Activated CD4-positive, alpha-beta T cell treated with anti-CD3 and anti-CD28 coated beads, Interleukin-2, amount 10 ng/mL, durations not matched to agents 24 days and 14 days (primary cell): ENCODE measurements around the gene FOSL1. TPM values are rescaled to one million over a fixed set of nuclear protein-coding genes. Genes with fewer than 3 reads are reported as not detected.
A peak's percentile ranks its signal among the peaks of the same experiment; 100 is the strongest.

Source experiments
- DNase-seq: peaks from one replicate; pipeline ENCODE4 v3.0.0; 2022
- H3K27ac Mint-ChIP-seq: one replicate; pipeline ENCODE4 v1.8.0; 2022; ENCODE audit warnings: mild to moderate bottlenecking, mixed read lengths
- H3K27me3 Mint-ChIP-seq: one replicate; pipeline ENCODE4 v1.8.0; 2022; ENCODE audit warnings: mixed read lengths
- H3K36me3 Mint-ChIP-seq: one replicate; pipeline ENCODE4 v1.8.0; 2022; ENCODE audit warnings: low read depth, mild to moderate bottlenecking, mixed read lengths
- H3K4me1 Mint-ChIP-seq: one replicate; pipeline ENCODE4 v1.8.0; 2021; ENCODE audit warnings: mixed read lengths
- H3K4me3 Mint-ChIP-seq: one replicate; pipeline ENCODE4 v1.8.0; 2022; ENCODE audit warnings: mild to moderate bottlenecking, moderate library complexity, mixed read lengths
- H3K9me3 Mint-ChIP-seq: one replicate; pipeline ENCODE4 v1.8.0; 2021; ENCODE audit warnings: mixed read lengths
- intact Hi-C: fragments of 100-400 bp; cut with micrococcal nuclease; formaldehyde crosslinking; loops from one replicate; pipeline ENCODE4 v1.15.1; 2023
- total RNA-seq: library from RNA; stranded (reverse); gene quantifications from 2 replicates; pipeline ENCODE4 v1.2.3, GENCODE V29; 2022

The FOSL1 gene
- total RNA-seq, 1 donor from 2014 or later = 32.1 TPM

GRCh38 chr11:65856689-65857499, 43.3 kb downstream of the FOSL1 start:
- no peaks in the 10 kb centered on the region for H3K27me3 Mint-ChIP-seq
- H3K9me3 Mint-ChIP-seq = no peaks in the 10 kb centered on the region
- peak overlapping the region; percentile 81 for H3K27ac Mint-ChIP-seq
- peak overlapping the region; percentile 94 for H3K4me3 Mint-ChIP-seq
- peaks cover 41% of the 10 kb centered on the region for H3K4me1 Mint-ChIP-seq
- intact Hi-C loops = no loop called here
- H3K36me3 Mint-ChIP-seq = peaks cover 59% of the 10 kb centered on the region
- DNase-seq = peak; percentile 96

- no peak for DNase-seq
- H3K4me3 Mint-ChIP-seq = peak overlapping the region; percentile 94
- intact Hi-C loops = no loop called here
- peak overlapping the region; percentile 81 for H3K27ac Mint-ChIP-seq
- H3K36me3 Mint-ChIP-seq = peaks cover 62% of the 10 kb centered on the region
- H3K4me1 Mint-ChIP-seq = peaks cover 38% of the 10 kb centered on the region
- H3K27me3 Mint-ChIP-seq = no peaks in the 10 kb centered on the region
- H3K9me3 Mint-ChIP-seq = no peaks in the 10 kb centered on the region
Measured at GRCh38 chr11:65855927-65856363, 44.2 kb downstream of the FOSL1 start.

GRCh38 chr11:65854852-65855837, 45.0 kb downstream of the FOSL1 start:
- H3K9me3 Mint-ChIP-seq = no peaks in the 10 kb centered on the region
- no peak for DNase-seq
- H3K27ac Mint-ChIP-seq = peak overlapping the region; percentile 62
- intact Hi-C loops = no loop called here
- H3K36me3 Mint-ChIP-seq = peaks cover 66% of the 10 kb centered on the region
- H3K4me1 Mint-ChIP-seq = peaks cover 37% of the 10 kb centered on the region
- no peaks in the 10 kb centered on the region for H3K27me3 Mint-ChIP-seq
- H3K4me3 Mint-ChIP-seq = peak overlapping the region; percentile 94

GRCh38 chr11:65854161-65854592, 46.0 kb downstream of the FOSL1 start:
- Mint-ChIP-seq H3K27ac (no peak overlapping the region), H3K4me3 (peak overlapping the region; percentile 47), H3K27me3 (no peaks in the 10 kb centered on the region), H3K36me3 (peaks cover 70% of the 10 kb centered on the region), H3K9me3 (no peaks in the 10 kb centered on the region), H3K4me1 (peaks cover 33% of the 10 kb centered on the region)
- intact Hi-C loops = no loop called here
- DNase-seq = no peak

- intact Hi-C loops = loop anchor here (1.0 kb wide), 1 partner anchor 19 kb away; no protein-coding TSS in a partner anchor
- peaks cover 70% of the 10 kb centered on the region for H3K36me3 Mint-ChIP-seq
- H3K4me3 Mint-ChIP-seq = no peak overlapping the region
- no peaks in the 10 kb centered on the region for H3K27me3 Mint-ChIP-seq
- H3K27ac Mint-ChIP-seq = no peak overlapping the region
- peaks cover 32% of the 10 kb centered on the region for H3K4me1 Mint-ChIP-seq
- no peak for DNase-seq
- H3K9me3 Mint-ChIP-seq = no peaks in the 10 kb centered on the region
Measured at GRCh38 chr11:65853246-65853979, 46.8 kb downstream of the FOSL1 start.

- H3K4me3 Mint-ChIP-seq = no peak overlapping the region
- H3K27me3 Mint-ChIP-seq = no peaks in the 10 kb centered on the region
- H3K4me1 Mint-ChIP-seq = peaks cover 30% of the 10 kb centered on the region
- H3K36me3 Mint-ChIP-seq = peaks cover 69% of the 10 kb centered on the region
- no peak overlapping the region for H3K27ac Mint-ChIP-seq
- intact Hi-C loops = loop anchor here (1.0 kb wide), 1 partner anchor 18 kb away; no protein-coding TSS in a partner anchor
- H3K9me3 Mint-ChIP-seq = no peaks in the 10 kb centered on the region
- peak; percentile 58 for DNase-seq
Measured at GRCh38 chr11:65852508-65853245, 47.5 kb downstream of the FOSL1 start.

GRCh38 chr11:65851811-65852507, 48.2 kb downstream of the FOSL1 start:
- no peaks in the 10 kb centered on the region for H3K27me3 Mint-ChIP-seq
- H3K9me3 Mint-ChIP-seq = no peaks in the 10 kb centered on the region
- no peak overlapping the region for H3K4me3 Mint-ChIP-seq
- DNase-seq = peak; percentile 58
- intact Hi-C loops = no loop called here
- H3K27ac Mint-ChIP-seq = no peak overlapping the region
- H3K36me3 Mint-ChIP-seq = peaks cover 68% of the 10 kb centered on the region
- H3K4me1 Mint-ChIP-seq = peaks cover 30% of the 10 kb centered on the region

- H3K36me3 Mint-ChIP-seq = peaks cover 60% of the 10 kb centered on the region
- peak; percentile 73 for DNase-seq
- no peak overlapping the region for H3K4me3 Mint-ChIP-seq
- no peaks in the 10 kb centered on the region for H3K9me3 Mint-ChIP-seq
- intact Hi-C loops = no loop called here
- H3K4me1 Mint-ChIP-seq = peaks cover 22% of the 10 kb centered on the region
- no peak overlapping the region for H3K27ac Mint-ChIP-seq
- H3K27me3 Mint-ChIP-seq = no peaks in the 10 kb centered on the region
Measured at GRCh38 chr11:65851083-65851579, 49.1 kb downstream of the FOSL1 start.

GRCh38 chr11:65850217-65851082, 49.7 kb downstream of the FOSL1 start:
- H3K4me1 Mint-ChIP-seq = peaks cover 16% of the 10 kb centered on the region
- H3K36me3 Mint-ChIP-seq = peaks cover 53% of the 10 kb centered on the region
- no peaks in the 10 kb centered on the region for H3K27me3 Mint-ChIP-seq
- intact Hi-C loops = no loop called here
- peak; percentile 64 for DNase-seq
- H3K9me3 Mint-ChIP-seq = no peaks in the 10 kb centered on the region
- no peak overlapping the region for H3K4me3 Mint-ChIP-seq
- H3K27ac Mint-ChIP-seq = no peak overlapping the region

- no peak overlapping the region for H3K4me3 Mint-ChIP-seq
- peaks cover 48% of the 10 kb centered on the region for H3K36me3 Mint-ChIP-seq
- no peak overlapping the region for H3K27ac Mint-ChIP-seq
- no peaks in the 10 kb centered on the region for H3K27me3 Mint-ChIP-seq
- no peaks in the 10 kb centered on the region for H3K9me3 Mint-ChIP-seq
- peaks cover 12% of the 10 kb centered on the region for H3K4me1 Mint-ChIP-seq
- intact Hi-C loops = no loop called here
- DNase-seq = peak; percentile 63
Measured at GRCh38 chr11:65849771-65850216, 50.4 kb downstream of the FOSL1 start.

GRCh38 chr11:65849366-65849765, 50.8 kb downstream of the FOSL1 start:
- peak; percentile 65 for DNase-seq
- no peak overlapping the region for H3K4me3 Mint-ChIP-seq
- intact Hi-C loops = no loop called here
- H3K4me1 Mint-ChIP-seq = peaks cover 9% of the 10 kb centered on the region
- H3K9me3 Mint-ChIP-seq = no peaks in the 10 kb centered on the region
- H3K36me3 Mint-ChIP-seq = peaks cover 44% of the 10 kb centered on the region
- no peak overlapping the region for H3K27ac Mint-ChIP-seq
- no peaks in the 10 kb centered on the region for H3K27me3 Mint-ChIP-seq
